HG03280 (cell line): Measurements from ENCODE around the gene HOXA7.

Source experiments
- ATAC-seq: cut with Tn5 transposase; IDR thresholded peaks from one replicate; pipeline ENCODE4 v1.9.1; 2021; ENCODE audit warnings: mild to moderate bottlenecking, moderate library complexity; ENCODE audit not compliant: unreplicated experiment

HOXA7 gene

GRCh38 chr7:27193335-27194001 is 37.0 kb upstream of the HOXA7 start:
- ATAC-seq = no peak

GRCh38 chr7:27192546-27193334 is 36.3 kb upstream of the HOXA7 start:
- no peak for ATAC-seq

GRCh38 chr7:27191833-27192545 is 35.5 kb upstream of the HOXA7 start:
- no peak for ATAC-seq

GRCh38 chr7:27191161-27191731 is 34.8 kb upstream of the HOXA7 start:
- no peak for ATAC-seq

GRCh38 chr7:27189997-27190748 is 33.7 kb upstream of the HOXA7 start:
- no peak for ATAC-seq

GRCh38 chr7:27189295-27189996 is 33.0 kb upstream of the HOXA7 start:
- ATAC-seq = no peak

GRCh38 chr7:27188386-27189294 is 32.2 kb upstream of the HOXA7 start:
- no peak for ATAC-seq

- ATAC-seq = no peak
Observed at GRCh38 chr7:27187475-27188385, 31.3 kb upstream of the HOXA7 start.

- no peak for ATAC-seq
Observed at GRCh38 chr7:27186668-27187474, 30.4 kb upstream of the HOXA7 start.

GRCh38 chr7:27185854-27186667 is 29.6 kb upstream of the HOXA7 start:
- ATAC-seq = no peak

GRCh38 chr7:27185013-27185853 is 28.8 kb upstream of the HOXA7 start, which contains the start of gene HOXA11:
HOXA11 (minus strand) TSS chr7:27185232; CDS start chr7:27185144, 88 bp downstream.
- ATAC-seq = no peak

- no peak for ATAC-seq
Observed at GRCh38 chr7:27184337-27185012, 28.0 kb upstream of the HOXA7 start.

- no peak for ATAC-seq
Observed at GRCh38 chr7:27183682-27184336, 27.3 kb upstream of the HOXA7 start.
